ENCODE data around the gene DDA1.
A peak's percentile ranks its signal among the peaks of the same experiment; 100 is the strongest.

The DDA1 gene

GRCh38 chr19:17333611-17334413 lies 24.4 kb downstream of the DDA1 start (continued):
- TF ChIP-seq ZNF211 (tag by site-specific recombination; IDR thresholded peaks at IDR 0.05; ENCODE audit: low read depth) = no peak
- TF ChIP-seq ZNF146 (tag by site-specific recombination; IDR thresholded peaks at IDR 0.05) = no peak
- no peak for TF ChIP-seq ZNF341 (tag by site-specific recombination; IDR thresholded peaks at IDR 0.05; ENCODE audit: low read depth)
- no peak for TF ChIP-seq ZNF133 (tag by site-specific recombination; IDR thresholded peaks at IDR 0.05)
- TF ChIP-seq ZNF416 (tag by site-specific recombination; IDR thresholded peaks at IDR 0.05) = no peak
- TF ChIP-seq ZNF830 (tag by site-specific recombination; IDR thresholded peaks at IDR 0.05; ENCODE audit: low read depth) = no peak
- no peak for TF ChIP-seq ZNF530 (tag by site-specific recombination; IDR thresholded peaks at IDR 0.05; ENCODE audit: low read depth)
- no peak for TF ChIP-seq ZNF202 (tag by site-specific recombination; IDR thresholded peaks at IDR 0.05; ENCODE audit: borderline replicate concordance)
- peak; percentile 54; the same call in 1 of the 2 replicates for TF ChIP-seq ZNF623 (tag by site-specific recombination; IDR thresholded peaks at IDR 0.05)
- no peak for TF ChIP-seq GLIS2 (tag by site-specific recombination; IDR thresholded peaks at IDR 0.05)
- peak; percentile 95 for TF ChIP-seq KLF8 (tag by site-specific recombination; IDR thresholded peaks at IDR 0.05)
- TF ChIP-seq YY2 (tag by site-specific recombination; IDR thresholded peaks at IDR 0.05) = no peak
- no peak for TF ChIP-seq ZNF426 (tag by site-specific recombination; IDR thresholded peaks at IDR 0.05)
- TF ChIP-seq ZNF366 (tag by site-specific recombination; conservative IDR thresholded peaks at IDR 0.05) = no peak
- TF ChIP-seq BCL11A (tag by site-specific recombination; IDR thresholded peaks at IDR 0.05; ENCODE audit: low read depth) = no peak
- peak; percentile 33; the same call in 1 of the 2 replicates for TF ChIP-seq KLF10 (tag by site-specific recombination; IDR thresholded peaks at IDR 0.05)
- no peak for TF ChIP-seq ZNF404 (tag by site-specific recombination; IDR thresholded peaks at IDR 0.05)
- no peak for TF ChIP-seq ZNF654 (tag by site-specific recombination; IDR thresholded peaks at IDR 0.05; ENCODE audit: low read depth)
- TF ChIP-seq ZNF26 (tag by site-specific recombination; IDR thresholded peaks at IDR 0.05) = no peak
- no peak for TF ChIP-seq GLIS1 (tag by site-specific recombination; IDR thresholded peaks at IDR 0.05)
- TF ChIP-seq ZNF707 (tag by site-specific recombination; IDR thresholded peaks at IDR 0.05) = no peak
- TF ChIP-seq PBX3 (CRISPR knock-in tag; IDR thresholded peaks at IDR 0.05) = no peak
- TF ChIP-seq PRDM6 (tag by site-specific recombination; IDR thresholded peaks at IDR 0.05) = no peak
- peak; percentile 61; the same call in 1 of the 2 replicates for TF ChIP-seq ZNF324 (tag by site-specific recombination; IDR thresholded peaks at IDR 0.05)
- TF ChIP-seq ZSCAN23 (tag by site-specific recombination; IDR thresholded peaks at IDR 0.05) = no peak; the same call in 1 of the 2 replicates
- peak; percentile 90 for TF ChIP-seq ZEB2 (tag by site-specific recombination; IDR thresholded peaks at IDR 0.05)
- TF ChIP-seq ZNF37A (tag by site-specific recombination; IDR thresholded peaks at IDR 0.05) = no peak
- TF ChIP-seq ZNF621 (tag by site-specific recombination; IDR thresholded peaks at IDR 0.05) = no peak
- TF ChIP-seq ZNF529 (tag by site-specific recombination; IDR thresholded peaks at IDR 0.05; ENCODE audit: insufficient replicate concordance) = no peak
- TF ChIP-seq ZNF423 (tag by site-specific recombination; IDR thresholded peaks at IDR 0.05) = no peak
- TF ChIP-seq SP2 (tag by site-specific recombination; IDR thresholded peaks at IDR 0.05) = no peak; the same call in none of the 2 replicates
- no peak for TF ChIP-seq ZFP3 (tag by site-specific recombination; IDR thresholded peaks at IDR 0.05; ENCODE audit: low read depth)
- peak; percentile 17; the same call in 1 of the 2 replicates for TF ChIP-seq ZNF600 (tag by site-specific recombination; IDR thresholded peaks at IDR 0.05)
- TF ChIP-seq ZNF768 (tag by site-specific recombination; IDR thresholded peaks at IDR 0.05) = no peak
- no peak for TF ChIP-seq ZNF433 (tag by site-specific recombination; IDR thresholded peaks at IDR 0.05; ENCODE audit: low read depth)
- TF ChIP-seq ZNF791 (tag by site-specific recombination; IDR thresholded peaks at IDR 0.05) = no peak
- no peak for TF ChIP-seq ZNF549 (tag by site-specific recombination; IDR thresholded peaks at IDR 0.05)
- TF ChIP-seq KLF17 (tag by site-specific recombination; IDR thresholded peaks at IDR 0.05) = peak; percentile 94

All from HEK293 (cell line).